Activated T-helper 9 cell treated with anti-CD3 and anti-CD28 coated beads, Interleukin-2, amount 50 U/mL, for 16 hours (primary cell): ENCODE measurements around the gene DLAT.
"Not testable (repeated sequence)": the region's sequence is repeated elsewhere in the genome, so short reads cannot be mapped to it uniquely, and the experiment has no call there.

Source experiments
- DNase-seq: peaks from one replicate; pipeline ENCODE4 v3.0.0-alpha.2; 2020; ENCODE audit warnings: low read depth

The DLAT gene

DNA sequence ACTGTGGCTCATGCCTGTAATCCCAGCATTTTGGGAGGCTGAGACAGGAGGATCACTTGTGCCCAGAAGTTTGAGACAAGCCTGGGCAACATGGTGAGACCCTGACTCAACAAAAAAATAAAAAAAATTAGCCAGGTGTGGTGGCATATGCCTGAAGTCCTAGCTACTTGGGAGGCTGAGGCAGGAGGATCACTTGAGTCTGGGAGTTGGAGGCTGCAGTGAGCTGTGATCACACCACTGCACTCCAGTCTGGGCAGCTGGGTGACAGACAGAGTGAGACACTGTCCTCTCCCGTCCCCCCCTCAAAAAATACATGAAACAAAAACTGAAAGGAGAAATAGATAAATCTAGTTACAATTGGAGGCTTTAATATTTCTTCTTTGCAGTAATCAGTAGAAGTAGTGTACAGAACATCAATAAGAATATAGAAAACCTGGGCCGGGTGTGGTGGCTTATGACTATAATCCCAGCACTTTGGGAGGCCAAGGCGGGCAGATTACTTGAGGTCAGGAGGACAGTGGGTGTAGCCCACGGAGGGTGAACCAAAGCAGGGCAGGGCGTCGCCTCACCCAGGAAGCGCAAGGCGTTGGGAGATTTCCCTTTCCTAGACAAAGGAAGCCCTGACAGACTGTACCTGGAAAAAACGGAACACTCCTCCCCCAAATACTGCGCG lies 19.6 kb upstream of the DLAT start:
- no peak for DNase-seq

DNA sequence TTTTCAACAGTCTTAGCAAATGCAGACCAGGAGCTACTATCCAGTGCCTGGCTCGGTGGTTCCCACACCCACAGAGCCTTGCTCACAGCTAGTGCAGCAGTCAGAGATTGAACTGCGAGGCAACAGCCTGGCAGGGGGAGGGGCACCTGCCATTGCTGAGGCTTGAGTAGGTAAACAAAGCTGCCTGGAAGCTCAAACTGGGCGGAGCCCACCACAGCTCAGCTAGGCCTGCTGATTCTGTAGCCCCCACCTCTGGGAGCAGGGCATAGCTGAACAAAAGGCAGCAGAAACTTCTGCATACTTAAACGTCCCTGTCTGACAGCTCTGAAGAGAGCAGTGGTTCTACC lies 19.1 kb upstream of the DLAT start:
- DNase-seq, result not testable (repeated sequence)

DNA sequence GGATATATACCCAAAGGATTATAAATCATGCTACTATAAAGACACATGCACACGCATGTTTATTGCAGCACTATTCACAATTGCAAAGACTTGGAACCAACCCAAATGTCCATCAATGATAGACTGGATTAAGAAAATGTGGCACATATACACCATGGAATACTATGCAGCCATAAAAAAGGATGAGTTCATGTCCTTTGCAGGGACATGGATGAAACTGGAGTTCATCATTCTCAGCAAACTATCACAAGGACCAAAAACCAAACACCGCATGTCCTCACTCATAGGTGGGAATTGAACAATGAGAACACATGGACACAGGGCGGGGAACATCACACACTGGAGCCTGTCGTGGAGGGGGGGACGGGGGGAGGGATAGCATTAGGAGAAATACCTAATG lies 13.8 kb upstream of the DLAT start:
- not testable (repeated sequence) for DNase-seq

DNA sequence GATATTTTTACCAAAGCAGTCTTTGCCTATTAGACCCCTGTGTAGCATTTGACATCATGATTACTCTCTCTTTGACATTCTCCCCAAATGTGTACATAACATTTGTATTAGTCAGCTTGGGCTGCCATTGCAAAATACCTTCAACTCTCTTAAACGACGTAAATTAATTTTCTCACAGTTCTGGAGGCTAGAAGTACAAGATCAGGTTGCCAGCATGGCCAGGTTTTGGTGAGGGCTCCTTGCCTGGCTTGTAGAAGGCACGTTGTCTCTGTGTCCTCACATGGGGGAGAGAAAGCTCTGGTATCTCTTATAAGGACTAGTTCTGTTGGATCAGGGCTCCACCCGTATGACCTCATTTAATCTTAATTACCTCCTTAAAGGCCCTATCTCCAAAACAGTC lies 12.3 kb upstream of the DLAT start:
- no peak for DNase-seq

DNA sequence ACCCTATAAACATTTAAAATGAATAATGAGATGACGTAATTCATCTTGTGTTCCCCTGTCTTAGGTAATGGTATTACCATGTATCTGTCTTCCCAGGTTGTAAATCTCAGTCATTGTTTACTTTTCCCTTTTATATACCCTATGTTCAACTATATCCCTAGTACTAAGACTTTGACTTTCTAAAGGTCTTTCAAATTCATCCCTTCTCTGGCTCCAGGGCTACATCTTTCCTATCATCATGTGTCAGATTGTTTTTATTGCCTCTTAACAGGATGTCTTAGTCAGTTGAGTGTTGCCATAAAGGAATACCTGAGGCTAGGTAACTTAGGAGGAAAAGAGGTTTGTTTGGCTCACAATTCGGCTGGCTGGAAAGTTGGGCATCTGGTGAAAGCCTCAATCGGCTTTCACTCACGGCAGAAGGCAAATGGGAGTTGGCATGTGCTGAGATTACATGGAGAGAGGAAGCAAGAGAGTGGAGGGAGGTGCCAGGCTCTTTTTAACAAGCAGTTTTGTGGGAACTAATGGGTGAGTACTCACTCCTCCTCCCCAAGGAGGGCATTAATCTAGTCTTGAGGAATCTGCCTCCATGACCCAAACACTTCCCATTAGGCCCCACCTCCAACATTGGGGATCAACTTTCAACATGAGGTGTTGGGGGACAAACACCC lies 11.6 kb upstream of the DLAT start:
- no peak for DNase-seq

GRCh38 chr11:112016088-112016764 lies 9.0 kb upstream of the DLAT start:
- no peak for DNase-seq

DNA sequence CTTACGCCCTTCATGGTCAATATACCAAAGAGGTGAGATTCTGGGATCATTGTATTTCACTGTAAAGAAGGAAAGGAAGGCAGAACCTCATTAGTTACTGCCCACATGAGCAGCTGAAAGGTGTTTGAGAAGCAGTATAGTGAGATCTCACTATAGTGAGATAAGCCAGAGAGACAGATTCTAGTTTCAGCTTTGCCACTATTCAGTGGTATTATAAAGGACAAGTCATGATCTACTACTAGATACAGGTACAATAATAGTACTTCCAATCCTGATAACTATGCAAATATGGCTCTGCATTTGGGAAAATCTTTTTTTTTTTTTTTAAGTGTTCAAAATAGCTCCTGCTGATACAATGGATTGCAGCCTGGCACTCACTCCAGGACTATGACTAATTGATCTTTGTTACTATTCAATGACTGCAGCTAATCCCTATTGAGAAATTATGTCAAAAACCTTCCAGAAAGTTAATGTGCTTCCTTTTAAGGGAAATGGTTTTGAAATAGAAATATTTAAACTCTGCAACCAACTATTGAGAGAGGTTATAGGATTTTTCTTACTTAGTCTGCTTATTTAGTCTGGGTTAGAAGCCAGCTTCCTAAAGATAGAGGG lies 8.3 kb upstream of the DLAT start:
- no peak for DNase-seq

DNA sequence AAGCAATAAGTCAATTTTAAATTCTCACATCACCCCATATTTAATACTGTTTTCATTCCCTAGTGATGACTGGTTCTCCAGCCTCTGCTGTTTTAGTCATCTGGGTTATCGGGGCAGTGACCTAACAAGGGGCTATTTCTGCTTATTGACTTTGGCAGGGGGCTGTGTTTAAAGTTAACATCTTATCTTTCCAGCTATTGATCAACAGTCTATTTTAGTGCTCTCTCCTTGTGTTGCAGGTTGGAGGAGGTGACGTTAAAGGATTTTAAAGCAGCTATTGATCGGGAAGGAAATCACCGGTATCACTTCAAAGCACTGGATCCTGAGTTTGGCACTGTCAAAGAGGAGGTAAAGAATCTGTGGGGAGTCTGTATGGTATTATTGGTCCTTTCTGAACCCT lies 7.7 kb upstream of the DLAT start:
- DNase-seq, result no peak

DNA sequence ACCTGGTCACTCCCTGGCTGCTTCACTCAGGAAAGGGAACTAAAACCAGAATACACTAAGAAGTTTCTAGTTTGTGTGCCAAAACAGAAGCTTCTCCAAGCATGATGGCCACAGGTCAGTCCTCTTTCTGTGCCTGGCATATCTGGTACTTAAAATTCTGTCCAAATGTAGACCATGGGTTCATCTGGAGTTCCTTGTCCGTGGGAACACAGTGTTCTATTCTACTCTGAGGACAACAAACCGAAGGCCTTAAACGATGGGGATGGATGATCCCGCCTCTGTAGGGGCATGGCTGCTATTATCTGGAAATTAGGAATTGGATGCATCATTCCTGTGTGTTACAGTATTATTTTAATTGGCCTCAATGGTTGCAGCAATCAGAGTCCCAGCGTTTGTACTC lies 6.1 kb upstream of the DLAT start:
- DNase-seq, result no peak

- no peak for DNase-seq
Observed at GRCh38 chr11:112023104-112023503, 2.1 kb upstream of the DLAT start.

- no peak for DNase-seq
Observed at GRCh38 chr11:112024178-112024772, 933 bp upstream of the DLAT start.

DNA sequence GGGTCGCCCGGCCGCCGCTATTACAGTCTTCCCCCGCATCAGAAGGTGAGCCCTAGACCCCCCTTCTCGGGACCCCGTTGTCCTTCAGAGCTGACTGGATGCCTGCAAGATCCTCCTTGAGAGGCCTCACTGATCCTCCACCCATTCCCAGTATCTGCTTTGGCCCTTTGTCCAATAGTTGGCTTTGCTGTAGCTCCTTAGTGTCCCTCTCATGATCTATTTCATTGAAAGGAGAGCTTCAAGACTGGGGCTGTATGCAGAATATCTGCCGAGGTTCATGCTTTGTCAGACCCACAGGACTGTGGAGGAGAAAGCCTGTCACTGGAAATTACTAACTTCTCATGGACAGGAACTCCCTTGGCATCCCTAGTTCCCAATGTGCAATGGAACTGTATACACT lies 499 bp downstream of the DLAT start:
- DNase-seq, result no peak

- DNase-seq, result not testable (repeated sequence)
Observed at GRCh38 chr11:112026784-112027410, 1.7 kb downstream of the DLAT start.

GRCh38 chr11:112029460-112029859 lies 4.3 kb downstream of the DLAT start:
- no peak for DNase-seq

DNA sequence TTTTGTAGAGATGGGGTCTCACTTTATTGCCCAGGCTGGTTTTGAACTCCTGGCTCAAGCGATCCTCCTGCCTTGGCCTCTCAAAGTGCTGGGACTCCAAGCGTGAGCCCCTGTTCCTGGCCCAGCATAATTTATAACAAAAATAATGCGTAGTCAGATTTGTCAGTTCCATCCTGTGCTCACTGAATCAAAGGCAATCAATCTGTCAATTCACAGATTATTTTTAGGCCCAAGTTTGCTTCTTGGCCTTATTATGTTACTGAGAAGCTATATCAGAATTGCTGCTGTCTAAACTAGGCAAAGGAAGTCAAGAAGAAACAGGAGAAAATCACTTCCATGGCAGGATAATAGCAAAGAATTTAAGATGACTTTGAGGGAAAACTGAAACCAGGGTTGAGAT lies 8.7 kb downstream of the DLAT start:
- no peak for DNase-seq

DNA sequence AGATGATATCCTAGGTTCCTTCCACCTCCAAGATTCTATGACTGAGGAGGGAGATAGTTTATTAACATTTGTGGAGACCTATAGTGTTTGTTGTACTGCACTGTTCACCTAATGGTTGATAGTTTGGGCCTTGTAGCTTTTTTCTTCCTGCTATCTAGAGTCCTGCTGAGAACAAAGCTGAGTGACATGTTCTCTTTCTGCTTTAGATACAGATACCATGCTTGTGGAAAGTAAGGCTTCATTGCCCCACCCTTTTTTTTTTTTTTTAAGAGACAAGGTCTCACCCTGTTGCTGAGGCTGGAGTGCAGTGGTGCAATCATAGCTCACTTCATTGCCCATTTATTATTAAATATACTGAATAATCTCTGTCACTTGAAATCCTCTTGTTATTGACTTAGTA lies 12.3 kb downstream of the DLAT start:
- DNase-seq, result no peak

GRCh38 chr11:112042161-112042960 lies 17.2 kb downstream of the DLAT start:
- DNase-seq, result no peak

DNA sequence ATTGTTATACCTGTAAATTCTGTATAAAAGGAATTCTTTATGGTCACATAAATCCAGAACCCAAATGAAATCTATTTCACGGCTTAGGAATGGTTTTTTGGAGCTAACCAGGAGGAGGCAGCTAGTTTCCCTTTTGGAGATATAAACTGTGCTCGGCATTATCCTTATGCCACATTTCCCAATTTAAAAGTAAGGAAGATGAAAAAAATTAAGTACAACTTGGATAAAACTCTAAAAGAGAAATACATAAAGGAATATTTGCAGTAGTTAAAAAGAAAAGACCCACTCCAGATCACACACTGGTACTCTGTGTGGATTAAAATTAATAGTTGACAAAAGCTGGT lies 17.7 kb downstream of the DLAT start:
- no peak for DNase-seq

- DNase-seq, result no peak
Observed at GRCh38 chr11:112044961-112045360, 19.8 kb downstream of the DLAT start.

DNA sequence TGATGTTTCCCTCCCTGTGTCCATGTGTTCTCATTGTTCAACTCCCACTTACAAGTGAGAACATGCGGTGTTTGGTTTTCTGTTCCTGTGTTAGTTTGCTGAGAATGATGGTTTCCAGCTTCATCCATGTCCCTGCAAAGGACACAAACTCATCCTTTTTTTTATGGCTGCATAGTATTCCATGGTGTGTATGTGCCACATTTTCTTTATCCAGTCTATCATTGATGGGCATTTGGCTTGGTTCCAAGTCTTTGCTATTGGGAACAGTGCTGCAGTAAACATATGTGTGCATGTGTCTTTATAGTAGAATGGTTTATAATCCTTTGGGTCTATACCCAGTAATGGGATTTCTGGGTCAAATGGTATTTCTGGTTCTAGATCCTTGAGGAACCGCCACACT lies 21.4 kb downstream of the DLAT start:
- not testable (repeated sequence) for DNase-seq

DNA sequence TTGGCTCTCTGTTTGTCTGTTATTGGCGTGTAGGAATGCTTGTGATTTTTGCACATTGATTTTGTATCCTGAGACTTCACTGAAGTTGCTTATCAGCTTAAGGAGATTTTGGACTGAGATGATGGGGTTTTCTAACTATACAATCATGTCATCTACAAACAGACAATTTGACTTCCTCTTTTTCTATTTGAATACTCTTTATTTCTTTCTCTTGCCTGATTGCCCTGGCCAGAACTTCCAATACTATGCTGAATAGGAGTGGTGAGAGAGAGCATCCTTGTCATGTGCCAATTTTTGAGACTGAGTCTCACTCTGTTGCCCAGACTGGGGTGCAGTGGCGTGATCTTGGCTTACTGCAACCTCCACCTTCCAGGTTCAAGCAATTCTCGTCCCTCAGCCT lies 23.0 kb downstream of the DLAT start:
- not testable (repeated sequence) for DNase-seq

DNA sequence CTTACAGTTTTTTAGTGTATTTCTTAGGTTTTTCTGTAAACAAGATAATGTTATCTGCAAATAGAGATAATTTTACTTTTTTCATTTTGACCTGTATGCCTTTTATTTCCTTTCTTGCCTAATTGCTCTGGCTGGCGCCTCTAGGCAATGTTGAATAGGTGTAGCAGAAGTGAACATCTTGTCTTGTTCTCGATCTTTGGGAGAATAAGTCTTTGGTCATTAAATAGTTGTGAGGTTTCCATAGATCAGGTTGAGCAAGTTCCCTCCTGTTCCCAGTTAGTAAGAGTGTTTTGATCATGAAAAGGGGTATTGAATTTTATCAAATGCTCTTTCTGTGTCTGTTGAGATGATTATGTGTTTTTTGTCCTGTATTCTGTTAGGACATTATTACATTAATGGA lies 24.6 kb downstream of the DLAT start:
- no peak for DNase-seq
